Effector CD8-positive, alpha-beta T cell (primary cell): Measurements from ENCODE around the gene SLC6A7.

ENCODE experiments used
- DNase-seq: peaks from one replicate; lab custom pipeline; 2025; lab: John Stamatoyannopoulos, UW
- total RNA-seq, 4 experiments: gene quantifications; one replicate each; lab custom pipeline; 2026; lab: John Stamatoyannopoulos, UW

SLC6A7 gene
- total RNA-seq: 0 to 0.09 (median 0) reads per million in 4 experiments

- DNase-seq: no peak
These were observed at the start of gene SLC6A7 for GRCh38 chr5:150189728-150190502. SLC6A7 (plus strand) TSS chr5:150190062; CDS start chr5:150190328, 266 bp downstream.

GRCh38 chr5:150140830-150141229 lies 49.0 kb upstream of the SLC6A7 start:
- no peak for DNase-seq

- no peak for DNase-seq
These were observed 48.2 kb upstream of the SLC6A7 start for GRCh38 chr5:150141544-150142184.

GRCh38 chr5:150142185-150142958 lies 47.5 kb upstream of the SLC6A7 start:
- no peak for DNase-seq

GRCh38 chr5:150142959-150143349 lies 46.9 kb upstream of the SLC6A7 start:
- no peak for DNase-seq

GRCh38 chr5:150143350-150144245 lies 46.3 kb upstream of the SLC6A7 start:
- no peak for DNase-seq

- no peak for DNase-seq
These were observed 45.5 kb upstream of the SLC6A7 start for GRCh38 chr5:150144246-150144801.

GRCh38 chr5:150144879-150145278 lies 45.0 kb upstream of the SLC6A7 start:
- no peak for DNase-seq

- no peak for DNase-seq
These were observed 43.6 kb upstream of the SLC6A7 start for GRCh38 chr5:150146235-150146634.

- no peak for DNase-seq
These were observed 42.8 kb upstream of the SLC6A7 start for GRCh38 chr5:150146862-150147601.

- no peak for DNase-seq
These were observed 42.2 kb upstream of the SLC6A7 start for GRCh38 chr5:150147670-150148069.

GRCh38 chr5:150148117-150148927 lies 41.5 kb upstream of the SLC6A7 start:
- DNase-seq: no peak

- no peak for DNase-seq
These were observed 40.2 kb upstream of the SLC6A7 start for GRCh38 chr5:150149618-150150017.

- no peak for DNase-seq
These were observed 37.0 kb upstream of the SLC6A7 start for GRCh38 chr5:150152636-150153462.

GRCh38 chr5:150153483-150153882 lies 36.4 kb upstream of the SLC6A7 start:
- no peak for DNase-seq

- no peak for DNase-seq
These were observed 35.8 kb upstream of the SLC6A7 start for GRCh38 chr5:150153957-150154617.

- DNase-seq: no peak
These were observed 35.2 kb upstream of the SLC6A7 start for GRCh38 chr5:150154618-150155128.
